Measurements from ENCODE around the gene IZUMO1.

The IZUMO1 gene

DNA sequence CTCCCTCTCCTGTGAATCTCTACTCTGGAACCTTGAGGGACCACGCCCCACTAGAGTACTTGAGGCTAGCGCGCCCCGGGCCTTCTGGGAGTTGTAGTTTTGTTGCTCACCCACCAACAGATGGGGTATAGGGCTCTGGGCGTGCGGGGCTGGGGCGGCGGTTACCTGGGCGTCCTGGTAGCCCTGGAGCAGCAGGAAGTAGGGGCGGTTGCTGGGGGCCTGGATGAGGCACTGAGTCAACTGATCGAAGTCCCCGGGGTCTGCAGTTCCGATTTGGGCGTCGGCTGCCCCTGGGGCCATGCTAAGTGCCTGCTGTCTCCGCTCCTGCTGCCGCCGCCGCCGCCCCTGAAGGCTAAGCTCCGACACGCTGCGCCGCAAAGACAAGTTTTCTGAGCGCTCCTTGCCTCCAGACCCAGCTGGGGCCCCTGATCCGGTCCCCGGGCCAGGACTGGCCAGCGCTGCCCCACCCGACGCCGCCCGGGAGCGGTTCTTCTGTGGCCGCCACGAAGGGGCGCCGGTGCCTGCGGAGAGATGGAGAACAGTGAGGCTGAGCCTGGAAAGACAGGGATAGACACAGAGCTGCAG is 11.6 kb downstream of the IZUMO1 start:
- no peak for DNase-seq (ENCODE audit: low read depth)
- TF ChIP-seq, protein P1, sequence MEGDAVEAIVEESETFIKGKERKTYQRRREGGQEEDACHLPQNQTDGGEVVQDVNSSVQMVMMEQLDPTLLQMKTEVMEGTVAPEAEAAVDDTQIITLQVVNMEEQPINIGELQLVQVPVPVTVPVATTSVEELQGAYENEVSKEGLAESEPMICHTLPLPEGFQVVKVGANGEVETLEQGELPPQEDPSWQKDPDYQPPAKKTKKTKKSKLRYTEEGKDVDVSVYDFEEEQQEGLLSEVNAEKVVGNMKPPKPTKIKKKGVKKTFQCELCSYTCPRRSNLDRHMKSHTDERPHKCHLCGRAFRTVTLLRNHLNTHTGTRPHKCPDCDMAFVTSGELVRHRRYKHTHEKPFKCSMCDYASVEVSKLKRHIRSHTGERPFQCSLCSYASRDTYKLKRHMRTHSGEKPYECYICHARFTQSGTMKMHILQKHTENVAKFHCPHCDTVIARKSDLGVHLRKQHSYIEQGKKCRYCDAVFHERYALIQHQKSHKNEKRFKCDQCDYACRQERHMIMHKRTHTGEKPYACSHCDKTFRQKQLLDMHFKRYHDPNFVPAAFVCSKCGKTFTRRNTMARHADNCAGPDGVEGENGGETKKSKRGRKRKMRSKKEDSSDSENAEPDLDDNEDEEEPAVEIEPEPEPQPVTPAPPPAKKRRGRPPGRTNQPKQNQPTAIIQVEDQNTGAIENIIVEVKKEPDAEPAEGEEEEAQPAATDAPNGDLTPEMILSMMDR (IDR thresholded peaks at IDR 0.05; ENCODE audit: low read depth, low read length, missing control alignments) = no peak
- no peak overlapping the region for H3K4me3 ChIP-seq (ENCODE audit: low read depth, low read length)

DNA sequence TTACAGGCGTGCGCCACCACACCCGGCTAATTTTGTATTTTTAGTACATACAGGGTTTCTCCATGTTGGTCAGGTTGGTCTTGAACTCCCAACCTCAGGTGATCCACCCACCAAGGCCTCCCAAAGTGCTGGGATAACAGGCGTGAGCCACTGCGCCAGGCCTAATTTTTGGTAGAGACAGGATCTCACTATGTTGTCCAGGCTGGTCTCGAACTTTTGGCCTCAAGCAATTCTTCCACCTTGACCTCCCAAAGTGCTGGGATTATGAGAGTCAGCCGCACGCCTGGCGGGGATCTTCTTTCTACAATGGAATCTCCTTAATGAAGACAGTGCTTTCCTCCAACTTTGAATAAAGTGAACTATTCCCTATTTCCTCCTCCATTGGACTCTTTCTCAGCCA is 12.1 kb downstream of the IZUMO1 start:
- H3K4me3 ChIP-seq (ENCODE audit: low read depth, low read length) = no peak overlapping the region
- no peak for DNase-seq (ENCODE audit: low read depth)
- TF ChIP-seq, protein P1 (IDR thresholded peaks at IDR 0.05; ENCODE audit: low read depth, low read length, missing control alignments) = no peak

GRCh38 chr19:48731452-48731851 is 15.3 kb downstream of the IZUMO1 start:
- DNase-seq (ENCODE audit: low read depth) = no peak
- no peak overlapping the region for H3K4me3 ChIP-seq (ENCODE audit: low read depth, low read length)
- TF ChIP-seq, protein P1 (IDR thresholded peaks at IDR 0.05; ENCODE audit: low read depth, low read length, missing control alignments) = no peak

DNA sequence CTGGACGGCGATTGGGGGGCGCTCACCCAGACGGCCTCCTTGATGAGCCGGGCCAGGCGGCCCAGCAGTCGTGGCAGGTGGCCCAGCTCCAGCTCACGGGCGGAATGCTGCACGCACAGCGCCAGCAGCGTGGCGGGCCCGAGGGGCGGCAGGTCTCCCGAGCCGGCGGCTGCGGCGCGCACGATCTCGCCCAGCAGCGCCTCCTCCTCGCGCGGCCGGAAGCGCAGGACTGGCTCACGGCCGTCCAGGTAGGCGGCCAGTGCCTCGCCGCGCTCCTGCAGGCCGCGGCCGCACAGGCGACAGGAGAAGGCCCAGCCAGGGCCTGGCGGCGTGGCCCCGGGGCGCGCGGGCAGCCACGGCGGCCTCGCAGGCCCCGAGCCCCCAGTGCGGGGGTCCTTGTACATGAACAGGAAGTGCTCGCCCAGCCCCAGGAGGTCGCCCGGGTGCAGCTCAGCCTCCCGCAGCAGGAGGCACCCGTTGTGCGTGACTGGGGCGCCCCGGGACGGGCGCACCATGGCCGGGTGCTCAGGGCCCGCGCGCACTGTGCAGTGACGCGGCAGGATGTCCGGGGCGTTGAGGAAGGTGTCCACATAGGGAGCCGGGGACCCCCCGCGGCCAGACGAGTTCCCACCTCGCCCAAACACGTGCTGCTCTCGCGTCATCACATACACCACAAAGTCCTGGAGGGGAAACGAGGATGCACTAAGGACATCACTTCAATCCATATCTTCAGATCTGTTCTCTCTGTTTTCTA is 17.6 kb downstream of the IZUMO1 start:
- no peak overlapping the region for H3K4me3 ChIP-seq (ENCODE audit: low read depth, low read length)
- TF ChIP-seq, protein P1 (IDR thresholded peaks at IDR 0.05; ENCODE audit: low read depth, low read length, missing control alignments) = no peak
- no peak for DNase-seq (ENCODE audit: low read depth)

GRCh38 chr19:48726556-48726955 is 20.2 kb downstream of the IZUMO1 start:
- DNase-seq (ENCODE audit: low read depth) = no peak
- no peak overlapping the region for H3K4me3 ChIP-seq (ENCODE audit: low read depth, low read length)
- TF ChIP-seq, protein P1 (IDR thresholded peaks at IDR 0.05; ENCODE audit: low read depth, low read length, missing control alignments) = no peak

DNA sequence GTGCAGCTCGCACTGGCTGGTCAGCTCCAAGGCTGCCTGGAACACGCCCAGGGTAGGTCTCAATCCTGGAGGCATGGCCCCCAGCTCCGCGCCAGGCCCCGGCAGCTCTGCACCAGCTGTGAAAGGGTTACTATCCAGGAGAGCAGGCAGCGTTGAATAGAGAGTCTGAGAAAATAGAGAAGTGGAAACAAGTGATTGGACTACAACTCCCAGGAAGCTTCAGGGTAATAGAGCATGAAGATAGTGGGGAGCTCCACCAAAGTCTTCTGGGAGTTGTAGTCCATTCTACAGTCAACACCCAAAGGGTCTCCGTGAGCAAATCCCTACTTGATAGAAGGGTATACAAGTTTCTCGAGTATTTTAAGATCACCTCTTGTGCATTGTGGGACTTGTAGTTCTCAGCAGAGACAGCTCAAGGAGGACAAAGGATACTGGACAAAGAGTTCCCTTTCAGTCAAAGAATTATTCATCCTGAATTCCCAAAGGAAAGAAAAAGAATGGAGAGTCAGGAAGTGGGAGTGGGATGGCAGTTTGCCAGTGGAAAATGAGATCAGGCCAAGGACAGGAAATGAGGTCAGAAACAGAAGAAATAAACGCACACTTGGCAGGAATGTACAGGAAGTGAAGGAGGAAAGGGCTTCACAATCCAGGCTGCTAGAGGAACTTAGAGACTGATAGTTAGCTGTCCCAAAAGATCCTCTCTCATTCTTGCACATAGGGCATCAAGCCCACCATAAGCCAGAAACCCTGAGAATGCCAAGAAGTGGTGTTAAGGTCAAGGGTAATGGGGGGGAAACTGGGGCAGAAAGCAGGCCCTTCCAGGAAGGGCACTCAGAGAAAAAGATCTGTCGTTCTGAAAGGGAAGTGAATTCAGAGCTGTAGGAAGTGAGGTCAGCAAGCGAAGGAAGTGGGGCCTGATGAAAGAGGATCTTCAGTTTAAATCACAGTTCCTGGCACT is 21.6 kb downstream of the IZUMO1 start:
- no peak overlapping the region for H3K4me3 ChIP-seq (ENCODE audit: low read depth, low read length)
- TF ChIP-seq, protein P1 (IDR thresholded peaks at IDR 0.05; ENCODE audit: low read depth, low read length, missing control alignments) = no peak
- DNase-seq (ENCODE audit: low read depth) = no peak

All from GM12864 (cell line).